Measurements from ENCODE around the gene ZFR. TPM values are rescaled to one million over a fixed set of nuclear protein-coding genes. Genes with fewer than 3 reads are reported as not detected.
"Not testable (repeated sequence)": the region's sequence is repeated elsewhere in the genome, so short reads cannot be mapped to it uniquely, and the experiment has no call there.

Gene ZFR
- total and polyA plus RNA-seq, 4 donors: 40.4 to 64.9 (median 59.4) TPM

GRCh38 chr5:32367271-32367670 is 77.3 kb downstream of the ZFR start:
- DNase-seq; H3K36me3 ChIP-seq (ENCODE audit: control insufficient read depth in 1 of 2, insufficient read depth in 2 of 2, low read length in 1 of 2); H3K27me3 ChIP-seq (ENCODE audit: control insufficient read depth in 1 of 2, insufficient read depth in 2 of 2, low read length in 1 of 2); H3K27ac ChIP-seq (ENCODE audit: low read depth in 1 of 2, low read length in 2 of 2); ATAC-seq (ENCODE audit: low FRiP score); H3K4me3 ChIP-seq (ENCODE audit: low read length in 2 of 2); H3K4me1 ChIP-seq (ENCODE audit: control insufficient read depth in 1 of 2, insufficient read depth in 2 of 2, low read length in 2 of 2); intact Hi-C loops (cut with DNase I); H3K9me3 ChIP-seq (ENCODE audit: control insufficient read depth, low read length): not testable (repeated sequence)
- 81 to 92% methylated on average over 6 of the region's 6 CpGs for WGBS, 2 donors

DNA sequence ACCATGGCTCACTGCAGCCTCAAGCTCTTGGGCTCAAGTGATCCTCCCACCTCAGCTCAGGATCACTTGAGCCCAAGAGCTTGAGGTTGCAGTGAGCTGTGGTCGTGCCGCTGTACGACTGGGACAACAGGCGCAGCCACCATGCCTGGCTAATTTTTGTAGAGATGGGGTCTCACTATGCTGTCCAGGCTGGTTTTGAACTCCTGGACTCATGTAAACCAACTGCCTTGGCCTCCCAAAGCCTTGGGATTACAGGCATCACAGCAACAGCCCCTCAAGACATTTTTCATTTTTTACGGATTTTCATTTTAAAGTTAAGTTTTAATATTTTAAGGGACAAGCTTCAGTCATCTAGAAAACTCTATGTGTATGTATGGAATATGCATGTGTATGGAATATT is 78.9 kb downstream of the ZFR start:
- no peak for ATAC-seq (ENCODE audit: low FRiP score)
- no peaks in the 10 kb centered on the region for H3K9me3 ChIP-seq (ENCODE audit: control insufficient read depth, low read length)
- H3K27me3 ChIP-seq (ENCODE audit: control insufficient read depth in 1 of 2, insufficient read depth in 2 of 2, low read length in 1 of 2): no peaks in the 10 kb centered on the region
- H3K27ac ChIP-seq (ENCODE audit: low read depth in 1 of 2, low read length in 2 of 2): no peak overlapping the region
- H3K4me3 ChIP-seq (ENCODE audit: low read length in 2 of 2): no peak overlapping the region
- no peaks in the 10 kb centered on the region for H3K36me3 ChIP-seq (ENCODE audit: control insufficient read depth in 1 of 2, insufficient read depth in 2 of 2, low read length in 1 of 2)
- no peaks in the 10 kb centered on the region for H3K4me1 ChIP-seq (ENCODE audit: control insufficient read depth in 1 of 2, insufficient read depth in 2 of 2, low read length in 2 of 2)
- intact Hi-C loops (cut with DNase I): no loop called here
- DNase-seq: no peak
- WGBS, 2 donors: 97 to 98% methylated on average over 5 of the region's 5 CpGs

- no peak for DNase-seq
- H3K9me3 ChIP-seq (ENCODE audit: control insufficient read depth, low read length): no peaks in the 10 kb centered on the region
- H3K27me3 ChIP-seq (ENCODE audit: control insufficient read depth in 1 of 2, insufficient read depth in 2 of 2, low read length in 1 of 2): no peaks in the 10 kb centered on the region
- intact Hi-C loops (cut with DNase I): no loop called here
- H3K36me3 ChIP-seq (ENCODE audit: control insufficient read depth in 1 of 2, insufficient read depth in 2 of 2, low read length in 1 of 2): peaks cover 0 to 2% of the 10 kb centered on the region in 2 donors
- no peak overlapping the region for H3K27ac ChIP-seq (ENCODE audit: low read depth in 1 of 2, low read length in 2 of 2)
- ATAC-seq (ENCODE audit: low FRiP score): no peak
- H3K4me1 ChIP-seq (ENCODE audit: control insufficient read depth in 1 of 2, insufficient read depth in 2 of 2, low read length in 2 of 2): no peaks in the 10 kb centered on the region
- no peak overlapping the region for H3K4me3 ChIP-seq (ENCODE audit: low read length in 2 of 2)
Observed at GRCh38 chr5:32363030-32363429, 81.5 kb downstream of the ZFR start.

GRCh38 chr5:32362527-32362926 is 82.0 kb downstream of the ZFR start:
- Histone ChIP-seq H3K4me1 (ENCODE audit: control insufficient read depth in 1 of 2, insufficient read depth in 2 of 2, low read length in 2 of 2) (no peaks in the 10 kb centered on the region), H3K4me3 (ENCODE audit: low read length in 2 of 2) (no peak overlapping the region), H3K36me3 (ENCODE audit: control insufficient read depth in 1 of 2, insufficient read depth in 2 of 2, low read length in 1 of 2) (peaks cover 0 to 2% of the 10 kb centered on the region in 2 donors), H3K9me3 (ENCODE audit: control insufficient read depth, low read length) (no peaks in the 10 kb centered on the region), H3K27me3 (ENCODE audit: control insufficient read depth in 1 of 2, insufficient read depth in 2 of 2, low read length in 1 of 2) (no peaks in the 10 kb centered on the region), H3K27ac (ENCODE audit: low read depth in 1 of 2, low read length in 2 of 2) (no peak overlapping the region)
- ATAC-seq (ENCODE audit: low FRiP score) (no peak), DNase-seq (no peak)
- intact Hi-C loops (cut with DNase I): no loop called here
- 88 to 91% methylated on average over 4 of the region's 4 CpGs for WGBS, 2 donors

GRCh38 chr5:32360906-32361305 is 83.6 kb downstream of the ZFR start:
- Histone ChIP-seq H3K27me3 (ENCODE audit: control insufficient read depth in 1 of 2, insufficient read depth in 2 of 2, low read length in 1 of 2) (no peaks in the 10 kb centered on the region), H3K9me3 (ENCODE audit: control insufficient read depth, low read length) (no peaks in the 10 kb centered on the region), H3K4me1 (ENCODE audit: control insufficient read depth in 1 of 2, insufficient read depth in 2 of 2, low read length in 2 of 2) (no peaks in the 10 kb centered on the region), H3K27ac (ENCODE audit: low read depth in 1 of 2, low read length in 2 of 2) (no peak overlapping the region), H3K36me3 (ENCODE audit: control insufficient read depth in 1 of 2, insufficient read depth in 2 of 2, low read length in 1 of 2) (peaks cover 0 to 2% of the 10 kb centered on the region in 2 donors), H3K4me3 (ENCODE audit: low read length in 2 of 2) (no peak overlapping the region)
- intact Hi-C loops (cut with DNase I): no loop called here
- 89 to 90% methylated on average over 4 of the region's 4 CpGs for WGBS, 2 donors
- ATAC-seq (ENCODE audit: low FRiP score) (no peak), DNase-seq (no peak)

DNA sequence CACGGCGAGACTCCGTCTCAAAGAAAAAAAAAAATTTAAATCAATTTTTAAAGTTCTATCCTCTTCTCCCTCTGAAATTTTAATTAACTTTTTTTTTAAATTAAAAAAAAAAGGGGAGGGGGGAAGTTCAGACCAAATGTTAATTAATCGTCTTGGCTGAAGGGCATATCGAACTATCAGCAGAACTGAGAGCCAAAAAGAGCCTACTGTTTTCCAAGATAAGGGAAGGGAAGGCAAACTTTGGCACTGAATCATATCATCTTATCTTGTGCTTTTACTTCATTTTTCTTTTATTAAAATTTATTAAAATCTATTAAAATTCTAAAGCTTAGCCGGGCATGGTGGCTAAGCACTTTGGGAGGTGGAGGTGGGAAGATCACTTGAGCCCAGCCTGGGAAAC is 85.9 kb downstream of the ZFR start:
- intact Hi-C loops (cut with DNase I): no loop called here
- ATAC-seq (ENCODE audit: low FRiP score) (no peak), DNase-seq (no peak)
- Histone ChIP-seq H3K9me3 (ENCODE audit: control insufficient read depth, low read length) (no peaks in the 10 kb centered on the region), H3K27ac (ENCODE audit: low read depth in 1 of 2, low read length in 2 of 2) (no peak overlapping the region), H3K36me3 (ENCODE audit: control insufficient read depth in 1 of 2, insufficient read depth in 2 of 2, low read length in 1 of 2) (peaks cover 0 to 5% of the 10 kb centered on the region in 2 donors), H3K4me1 (ENCODE audit: control insufficient read depth in 1 of 2, insufficient read depth in 2 of 2, low read length in 2 of 2) (no peaks in the 10 kb centered on the region), H3K27me3 (ENCODE audit: control insufficient read depth in 1 of 2, insufficient read depth in 2 of 2, low read length in 1 of 2) (no peaks in the 10 kb centered on the region), H3K4me3 (ENCODE audit: low read length in 2 of 2) (no peak overlapping the region)
- 89% methylated on average over 6 of the region's 6 CpGs for WGBS, 2 donors

DNA sequence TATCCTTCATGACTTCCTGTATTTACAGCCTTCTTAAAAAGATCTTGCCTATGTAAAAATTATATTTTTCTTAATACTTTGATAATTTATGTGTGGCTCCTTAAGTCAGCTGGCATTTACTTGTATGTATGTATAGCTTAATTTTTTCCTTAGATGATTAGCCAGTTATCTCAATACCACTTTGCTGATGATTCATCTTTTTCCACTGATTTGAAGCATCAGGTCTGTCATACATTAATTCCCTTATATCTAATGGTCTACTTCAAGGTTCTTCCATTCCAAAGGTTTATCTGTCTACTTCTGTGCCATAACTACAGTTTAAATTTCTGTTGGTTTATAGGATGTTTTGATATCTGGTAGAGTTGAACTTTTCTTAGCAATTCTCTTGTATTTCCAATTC is 86.9 kb downstream of the ZFR start:
- peaks cover 0 to 5% of the 10 kb centered on the region in 2 donors for H3K36me3 ChIP-seq (ENCODE audit: control insufficient read depth in 1 of 2, insufficient read depth in 2 of 2, low read length in 1 of 2)
- H3K27me3 ChIP-seq (ENCODE audit: control insufficient read depth in 1 of 2, insufficient read depth in 2 of 2, low read length in 1 of 2): no peaks in the 10 kb centered on the region
- intact Hi-C loops (cut with DNase I): no loop called here
- no peak overlapping the region for H3K27ac ChIP-seq (ENCODE audit: low read depth in 1 of 2, low read length in 2 of 2)
- no peak overlapping the region for H3K4me3 ChIP-seq (ENCODE audit: low read length in 2 of 2)
- H3K9me3 ChIP-seq (ENCODE audit: control insufficient read depth, low read length): no peaks in the 10 kb centered on the region
- ATAC-seq (ENCODE audit: low FRiP score): no peak
- H3K4me1 ChIP-seq (ENCODE audit: control insufficient read depth in 1 of 2, insufficient read depth in 2 of 2, low read length in 2 of 2): no peaks in the 10 kb centered on the region
- DNase-seq: no peak

DNA sequence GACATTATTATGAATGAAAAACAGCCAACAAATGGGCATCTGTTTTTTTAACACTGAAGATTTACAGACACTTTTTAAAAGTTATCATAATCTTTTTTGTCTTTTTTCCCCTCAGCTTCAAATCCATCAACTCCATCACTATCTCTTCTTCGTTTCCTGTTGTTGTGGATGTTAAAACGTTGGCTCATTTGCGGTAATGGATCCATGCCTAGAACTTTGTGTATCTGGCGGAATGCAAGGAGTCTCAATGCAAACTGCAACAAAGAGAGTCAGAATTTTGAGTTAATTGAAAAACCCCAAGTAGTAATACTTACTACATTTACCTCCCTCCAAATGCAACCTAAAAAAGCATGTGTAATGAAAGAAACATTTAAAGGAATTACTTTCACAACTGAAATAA is 88.9 kb downstream of the ZFR start:
- no peaks in the 10 kb centered on the region for H3K4me1 ChIP-seq (ENCODE audit: control insufficient read depth in 1 of 2, insufficient read depth in 2 of 2, low read length in 2 of 2)
- ATAC-seq (ENCODE audit: low FRiP score) (no peak), DNase-seq (no peak)
- intact Hi-C loops (cut with DNase I): no loop called here
- H3K36me3 ChIP-seq (ENCODE audit: control insufficient read depth in 1 of 2, insufficient read depth in 2 of 2, low read length in 1 of 2): peaks cover 0 to 5% of the 10 kb centered on the region in 2 donors
- H3K4me3 ChIP-seq (ENCODE audit: low read length in 2 of 2): no peak overlapping the region
- WGBS, 2 donors: 37 to 42% methylated on average over 4 of the region's 4 CpGs
- H3K9me3 ChIP-seq (ENCODE audit: control insufficient read depth, low read length): no peaks in the 10 kb centered on the region
- H3K27ac ChIP-seq (ENCODE audit: low read depth in 1 of 2, low read length in 2 of 2): no peak overlapping the region
- no peaks in the 10 kb centered on the region for H3K27me3 ChIP-seq (ENCODE audit: control insufficient read depth in 1 of 2, insufficient read depth in 2 of 2, low read length in 1 of 2)

DNA sequence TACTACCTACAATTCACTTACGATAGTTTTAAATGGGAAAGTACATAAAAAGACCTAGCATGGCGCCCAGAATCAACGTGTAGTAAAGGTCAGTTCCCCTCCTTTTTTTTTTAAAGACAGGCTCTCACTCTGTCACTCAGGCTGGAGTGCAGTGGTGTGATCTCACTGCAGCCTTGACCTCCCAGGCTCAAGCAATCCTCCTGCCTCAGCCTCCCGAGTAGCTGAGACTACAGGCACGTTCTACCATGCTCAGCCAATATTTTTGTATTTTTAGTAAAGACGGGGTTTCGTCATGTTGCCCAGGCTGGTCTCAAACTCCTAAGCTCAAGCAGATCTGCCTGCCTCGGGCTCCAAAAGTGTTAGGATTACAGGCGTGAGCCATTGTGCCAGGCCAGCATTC is 91.1 kb downstream of the ZFR start:
- no peak for DNase-seq
- H3K9me3 ChIP-seq (ENCODE audit: control insufficient read depth, low read length): no peaks in the 10 kb centered on the region
- H3K27ac ChIP-seq (ENCODE audit: low read depth in 1 of 2, low read length in 2 of 2): no peak overlapping the region
- WGBS, 2 donors: 87 to 90% methylated on average over 9 of the region's 9 CpGs
- H3K27me3 ChIP-seq (ENCODE audit: control insufficient read depth in 1 of 2, insufficient read depth in 2 of 2, low read length in 1 of 2): no peaks in the 10 kb centered on the region
- no peak overlapping the region for H3K4me3 ChIP-seq (ENCODE audit: low read length in 2 of 2)
- H3K4me1 ChIP-seq (ENCODE audit: control insufficient read depth in 1 of 2, insufficient read depth in 2 of 2, low read length in 2 of 2): no peaks in the 10 kb centered on the region
- peaks cover 0 to 3% of the 10 kb centered on the region in 2 donors for H3K36me3 ChIP-seq (ENCODE audit: control insufficient read depth in 1 of 2, insufficient read depth in 2 of 2, low read length in 1 of 2)
- intact Hi-C loops (cut with DNase I): no loop called here
- no peak for ATAC-seq (ENCODE audit: low FRiP score)
